HG03280 (cell line): ENCODE results near the gene WASHC3.
"Not testable (repeated sequence)": the region's sequence is repeated elsewhere in the genome, so short reads cannot be mapped to it uniquely, and the experiment has no call there.

Experiments
- ATAC-seq: cut with Tn5 transposase; IDR thresholded peaks from one replicate; pipeline ENCODE4 v1.9.1; 2021; ENCODE audit warnings: mild to moderate bottlenecking, moderate library complexity; ENCODE audit not compliant: unreplicated experiment

Gene WASHC3, protein sequence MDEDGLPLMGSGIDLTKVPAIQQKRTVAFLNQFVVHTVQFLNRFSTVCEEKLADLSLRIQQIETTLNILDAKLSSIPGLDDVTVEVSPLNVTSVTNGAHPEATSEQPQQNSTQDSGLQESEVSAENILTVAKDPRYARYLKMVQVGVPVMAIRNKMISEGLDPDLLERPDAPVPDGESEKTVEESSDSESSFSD

DNA sequence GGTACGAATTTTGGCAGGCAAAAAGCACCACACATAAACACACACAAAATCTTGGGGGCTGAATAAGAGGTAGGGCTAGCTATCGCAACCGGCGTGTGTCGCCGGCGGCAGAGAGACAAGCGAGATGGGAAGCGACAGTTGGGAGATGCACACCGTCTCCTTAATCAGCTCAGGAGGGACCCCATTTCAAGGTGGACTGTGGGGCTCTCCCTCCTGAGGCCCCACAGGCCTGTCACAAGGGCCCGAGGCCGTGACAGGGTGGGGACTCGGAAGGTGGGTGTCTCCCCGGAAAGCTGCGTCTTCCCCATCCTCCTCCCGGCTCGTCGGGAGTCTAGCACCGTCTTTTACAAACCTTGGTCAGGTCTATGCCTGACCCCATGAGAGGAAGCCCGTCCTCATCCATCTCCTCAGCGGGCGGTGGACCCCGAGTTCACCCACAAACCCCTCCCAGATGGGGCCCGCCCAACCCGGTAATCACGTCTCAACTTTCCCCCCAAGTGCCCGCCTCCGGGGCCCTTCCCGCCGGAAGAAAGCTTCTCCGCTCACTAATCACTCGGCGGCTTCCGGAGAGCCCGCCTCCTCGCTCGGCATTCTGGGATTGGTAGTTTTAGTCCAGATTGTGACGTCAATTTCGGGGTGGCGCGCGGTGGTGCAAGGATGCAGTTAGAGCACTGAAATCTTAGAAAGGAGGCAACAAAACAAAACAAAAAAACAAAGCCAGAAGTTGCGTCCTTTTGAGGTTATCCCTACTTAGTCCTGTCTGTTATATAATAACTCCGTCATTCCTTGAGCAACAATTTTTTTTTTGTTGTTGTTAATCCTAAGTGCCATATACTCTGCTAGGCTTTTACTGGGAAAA is at the start of gene WASHC3:
TSS of gene WASHC3 (minus strand) at position 432 of the 859 bp plus-strand sequence. CDS start at position 403, 29 bp downstream.
- peak; percentile 92 for ATAC-seq

DNA sequence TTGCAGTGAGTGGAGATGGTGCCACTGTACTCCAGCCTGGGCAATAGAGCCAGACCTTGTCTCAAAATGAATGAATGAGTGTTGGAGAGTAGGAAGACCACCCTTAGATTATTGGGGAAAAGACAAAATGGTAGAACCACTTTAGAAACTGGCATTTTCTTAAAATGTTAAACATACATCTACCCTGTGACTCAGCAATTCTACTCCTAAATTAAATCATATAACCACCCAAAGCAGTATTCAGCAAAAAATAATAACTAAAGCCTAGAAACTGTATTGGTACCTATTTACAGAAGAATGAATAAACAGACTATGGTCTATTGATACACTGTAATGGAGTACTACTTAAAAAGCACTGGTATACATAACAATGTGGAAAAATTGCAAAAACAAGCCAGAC is 49.0 kb upstream of the WASHC3 start:
- ATAC-seq: no peak

DNA sequence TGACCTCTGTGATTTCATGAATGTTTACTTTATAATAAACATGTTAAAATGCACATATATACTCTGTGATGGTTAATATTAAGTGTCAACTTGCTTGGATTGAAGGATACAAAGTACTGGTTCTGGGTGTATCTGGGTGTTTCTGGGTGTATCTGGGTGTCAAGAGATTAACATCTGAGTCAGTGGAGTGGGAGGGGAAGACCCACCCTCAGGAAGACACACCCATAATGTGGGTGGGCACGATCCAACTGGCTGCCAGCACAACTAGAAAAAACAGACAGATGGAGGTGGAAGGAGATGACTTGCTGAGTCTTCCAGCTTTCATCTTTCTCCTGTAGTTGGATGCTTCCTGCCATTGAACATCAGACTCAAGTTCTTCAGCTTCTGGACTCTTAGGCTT is 46.2 kb upstream of the WASHC3 start:
- ATAC-seq: no peak

DNA sequence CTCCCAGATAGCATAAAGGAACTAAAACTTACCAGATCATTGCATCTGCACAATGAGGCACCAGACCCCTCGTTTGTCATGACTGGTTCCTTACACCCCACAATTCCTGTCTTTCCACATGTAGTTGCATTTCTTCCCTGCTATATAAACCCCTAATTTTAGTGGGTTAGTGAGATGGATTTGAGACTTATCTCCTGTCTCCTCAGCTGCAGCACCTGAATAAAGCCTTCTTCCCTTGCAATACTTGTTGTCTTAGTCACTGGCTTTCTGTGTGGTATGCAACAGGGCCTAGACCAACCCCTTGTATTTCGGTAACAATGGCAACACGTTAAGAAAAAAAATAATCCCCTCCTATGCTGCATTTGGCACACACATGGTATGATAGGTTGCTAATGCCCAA is 45.1 kb upstream of the WASHC3 start:
- no peak for ATAC-seq

DNA sequence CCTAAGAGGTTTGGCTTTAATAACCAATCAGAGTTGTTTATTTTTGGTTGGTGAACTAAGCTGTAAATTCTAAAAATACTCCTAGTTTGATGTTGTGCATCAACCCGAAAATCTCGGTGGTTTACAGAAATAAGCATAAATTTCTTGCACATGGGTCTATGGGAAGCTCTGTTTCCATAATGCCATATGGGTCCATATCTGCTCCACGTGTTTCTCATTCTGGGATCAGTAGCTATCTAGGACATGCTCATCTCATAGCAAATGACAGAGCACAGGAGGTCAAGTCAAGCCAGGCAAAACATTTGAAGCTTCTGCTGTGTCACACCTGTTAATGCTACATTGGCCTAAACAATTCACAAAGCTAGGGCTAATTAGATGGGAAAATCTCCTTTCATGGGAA is 35.1 kb upstream of the WASHC3 start:
- ATAC-seq: no peak

DNA sequence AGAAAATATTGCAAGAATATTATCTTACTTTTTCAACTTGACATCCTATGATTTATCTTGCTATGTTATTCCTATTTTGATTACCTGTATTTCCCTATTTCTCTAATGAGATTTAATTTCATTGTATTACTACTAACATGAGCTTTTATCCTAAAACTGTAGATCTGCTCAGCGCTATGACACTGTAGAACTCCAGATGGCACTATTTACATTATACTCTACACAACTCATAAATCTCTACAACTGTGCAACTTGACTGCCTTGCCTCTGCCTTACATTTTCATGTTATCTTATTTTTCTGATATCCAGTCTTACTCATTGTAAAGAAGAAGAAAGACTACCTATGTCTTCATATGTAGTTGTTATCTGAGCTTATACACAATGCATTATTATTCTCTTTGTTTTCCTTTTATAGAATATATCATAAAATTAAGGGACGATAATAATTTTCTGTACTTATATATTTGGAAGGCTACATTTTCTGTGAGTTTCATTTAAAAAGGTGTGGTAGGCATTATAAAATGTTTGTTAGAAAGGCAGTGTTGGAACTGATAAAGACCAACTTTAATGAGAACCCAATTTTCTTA is 34.0 kb upstream of the WASHC3 start:
- ATAC-seq: no peak

DNA sequence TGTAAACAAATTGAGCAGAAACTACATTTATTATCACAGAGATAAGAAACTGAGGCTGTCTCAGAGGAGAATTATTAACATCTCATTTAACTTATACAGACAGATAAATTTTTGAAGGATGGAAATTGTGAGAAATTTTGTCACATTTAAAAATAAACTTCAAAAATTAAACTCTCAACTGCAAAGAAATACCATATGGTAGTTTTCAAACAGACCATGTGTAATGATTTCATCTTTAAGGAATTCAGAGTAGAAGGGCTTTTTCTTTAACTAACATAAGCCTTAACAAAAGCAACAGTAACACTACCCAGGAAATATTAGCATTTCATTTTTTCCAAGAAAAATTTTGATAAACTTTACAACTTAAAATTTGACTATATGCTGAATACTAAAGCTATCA is 31.5 kb upstream of the WASHC3 start:
- no peak for ATAC-seq

DNA sequence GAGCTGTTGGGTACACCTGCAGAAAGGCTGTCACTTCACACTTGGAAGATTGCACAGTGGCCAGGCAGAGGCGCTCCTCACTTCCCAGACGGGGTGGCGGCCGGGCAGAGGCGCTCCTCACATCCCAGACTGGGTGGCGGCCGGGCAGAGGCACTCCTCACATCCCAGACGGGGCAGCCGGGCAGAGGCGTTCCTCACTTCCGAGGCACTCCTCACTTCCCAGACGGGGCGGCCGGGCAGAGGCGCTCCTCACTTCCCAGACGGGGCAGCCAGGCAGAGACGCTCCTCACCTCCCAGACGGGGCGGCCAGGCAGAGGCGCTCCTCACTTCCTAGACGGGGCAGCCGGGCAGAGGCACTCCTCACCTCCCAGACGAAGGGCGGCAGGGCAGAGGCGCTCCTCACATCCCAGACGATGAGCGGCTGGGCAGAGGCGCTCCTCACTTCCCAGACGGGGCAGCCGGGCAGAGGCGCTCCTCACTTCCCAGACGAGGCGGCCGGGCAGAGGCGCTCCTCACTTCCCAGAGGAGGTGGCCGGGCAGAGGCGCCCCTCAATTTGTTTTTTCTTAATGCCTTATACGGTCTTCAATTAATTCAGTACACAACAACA is 27.5 kb upstream of the WASHC3 start:
- not testable (repeated sequence) for ATAC-seq

DNA sequence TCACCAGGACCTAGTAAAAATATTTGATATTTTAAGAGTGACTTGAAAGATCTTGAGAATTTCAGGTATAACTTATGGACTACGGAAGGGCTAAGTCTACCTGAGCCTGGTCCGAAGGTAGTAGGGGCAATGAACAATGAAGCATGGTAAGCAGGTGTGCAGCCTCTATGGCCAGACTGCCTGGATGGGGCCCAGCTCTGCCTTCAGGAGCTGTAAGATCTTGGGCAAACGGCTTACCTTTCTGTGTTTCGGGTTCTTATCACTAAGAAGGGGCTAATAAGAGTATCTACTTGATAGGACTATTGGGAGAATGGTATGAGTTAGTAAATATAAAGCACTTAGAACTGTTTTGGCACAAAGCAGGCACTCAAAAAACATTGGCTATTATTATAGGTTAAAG is 19.1 kb upstream of the WASHC3 start:
- no peak for ATAC-seq

DNA sequence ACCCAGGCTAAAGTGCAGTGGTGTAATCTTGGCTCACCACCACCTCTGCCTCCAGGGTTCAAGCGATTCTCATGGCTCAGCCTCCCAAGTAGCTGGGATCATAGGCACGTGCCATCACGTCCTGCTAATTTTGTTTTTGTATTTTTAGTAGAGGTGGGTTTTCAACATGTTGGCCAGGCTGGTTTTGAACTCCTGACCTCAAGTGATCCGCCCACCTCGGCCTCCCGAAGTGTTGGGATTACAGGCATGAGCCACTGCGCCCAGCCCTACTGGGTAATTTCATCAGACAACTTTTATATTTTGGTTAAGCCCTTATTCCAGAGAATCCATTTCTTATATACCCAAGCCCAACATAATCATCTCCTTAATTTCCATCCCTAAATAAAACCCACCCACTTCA is 10.3 kb upstream of the WASHC3 start:
- not testable (repeated sequence) for ATAC-seq

DNA sequence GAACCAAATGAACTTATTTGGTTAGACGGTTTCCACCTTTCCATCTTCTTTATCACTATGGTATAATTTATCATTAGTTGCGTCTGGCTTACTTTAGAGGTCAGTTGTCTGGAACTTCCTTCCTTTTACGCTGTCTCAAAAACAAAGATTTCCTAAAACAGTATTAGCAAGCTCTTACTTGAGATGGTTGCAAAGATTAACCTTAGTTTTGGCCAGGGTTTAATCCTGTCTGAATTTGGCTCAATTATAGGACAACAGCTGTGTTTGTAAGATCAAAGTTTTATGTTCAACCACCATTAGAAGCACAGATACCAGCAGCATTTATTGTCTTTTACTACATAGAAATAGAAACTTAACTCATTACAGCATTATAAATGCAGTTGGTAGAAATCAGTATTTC is 7.9 kb upstream of the WASHC3 start:
- no peak for ATAC-seq

DNA sequence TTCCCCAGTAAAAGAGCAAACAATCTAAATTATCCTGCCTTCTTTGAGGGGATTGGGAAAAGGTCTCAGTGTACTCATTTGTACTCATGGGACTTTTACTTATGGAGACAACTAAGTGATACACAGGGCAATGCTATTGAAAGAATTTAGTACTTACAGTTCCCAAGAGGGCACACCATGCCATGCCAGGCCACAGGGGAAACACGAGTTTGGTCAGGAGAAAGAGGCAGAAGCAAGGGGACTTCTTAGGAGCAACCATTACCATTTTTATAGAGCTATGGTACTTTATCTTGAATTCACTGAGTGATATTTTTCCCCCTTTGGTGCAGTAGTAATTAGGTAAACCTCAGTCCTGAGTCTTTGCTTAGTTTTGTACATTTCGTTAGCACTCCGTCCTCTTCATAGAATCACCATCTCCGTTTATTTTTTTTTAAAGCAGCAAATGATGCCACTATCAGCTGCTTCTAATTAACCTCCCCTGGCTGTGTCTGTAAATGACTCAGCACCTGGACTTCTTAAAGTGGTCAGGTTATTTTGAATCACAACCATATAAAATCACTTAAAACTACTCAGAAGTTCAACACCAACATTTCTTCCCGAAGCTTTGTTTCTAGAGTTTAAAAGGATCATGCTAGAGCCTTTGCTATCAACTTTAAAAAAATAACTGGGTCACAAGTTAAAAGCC is 5.9 kb upstream of the WASHC3 start:
- ATAC-seq: no peak

DNA sequence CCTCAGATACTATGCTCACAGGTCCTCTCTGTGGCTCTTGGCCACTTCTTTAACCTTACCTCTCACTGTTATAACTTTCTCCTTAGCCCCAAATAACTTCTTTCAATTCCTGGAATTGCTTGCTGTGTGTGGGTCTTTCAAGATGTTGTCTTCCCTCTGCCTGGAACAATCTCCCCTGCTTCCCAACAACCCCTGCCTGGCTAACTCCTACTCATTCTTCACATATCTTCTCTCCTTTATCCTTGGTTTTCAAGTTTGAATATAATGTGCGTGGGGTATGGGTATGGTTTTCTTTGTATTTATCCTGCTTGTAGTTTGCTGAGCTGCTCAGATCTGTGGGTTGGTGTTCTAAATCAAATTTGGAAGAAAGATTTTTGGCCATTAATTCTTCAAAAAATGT is 2.7 kb upstream of the WASHC3 start:
- no peak for ATAC-seq

DNA sequence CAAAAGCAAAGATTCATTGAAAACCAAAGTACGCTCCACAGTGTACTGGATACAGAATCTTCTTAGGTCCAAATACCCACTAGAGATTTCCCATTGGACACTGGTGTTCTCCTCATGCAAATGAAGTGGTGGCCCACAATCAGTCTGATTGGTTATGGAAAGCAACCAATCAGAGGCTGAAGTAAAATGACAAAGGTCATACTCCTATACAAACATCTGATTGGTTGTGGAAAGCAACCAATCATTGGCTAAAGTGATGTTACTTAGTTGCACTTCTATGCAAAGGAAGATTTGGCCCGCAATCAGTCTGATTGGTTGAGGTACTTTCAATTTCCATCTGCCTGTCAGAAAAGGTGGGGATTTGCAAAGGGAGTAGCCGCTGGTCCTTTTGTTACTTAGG is 1.3 kb upstream of the WASHC3 start:
- ATAC-seq: no peak

DNA sequence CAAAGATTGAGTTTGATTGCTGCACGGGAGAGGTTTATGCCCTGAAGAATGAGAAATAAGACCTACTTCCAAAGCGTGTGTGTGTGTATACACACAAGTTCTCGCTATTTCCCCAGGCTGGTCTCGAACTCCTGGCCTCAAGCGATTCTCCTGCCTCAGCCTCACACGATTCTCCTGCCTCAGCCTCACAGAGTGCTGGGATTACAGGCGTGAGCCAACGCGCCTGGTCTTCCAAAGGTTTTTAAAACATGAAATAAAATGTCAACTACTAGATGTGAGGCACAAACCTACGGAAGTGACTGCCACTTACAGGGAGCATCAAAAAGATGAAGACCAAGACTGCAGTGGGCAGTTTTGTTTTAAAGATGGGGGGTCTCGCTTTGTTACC is 622 bp upstream of the WASHC3 start:
- no peak for ATAC-seq

DNA sequence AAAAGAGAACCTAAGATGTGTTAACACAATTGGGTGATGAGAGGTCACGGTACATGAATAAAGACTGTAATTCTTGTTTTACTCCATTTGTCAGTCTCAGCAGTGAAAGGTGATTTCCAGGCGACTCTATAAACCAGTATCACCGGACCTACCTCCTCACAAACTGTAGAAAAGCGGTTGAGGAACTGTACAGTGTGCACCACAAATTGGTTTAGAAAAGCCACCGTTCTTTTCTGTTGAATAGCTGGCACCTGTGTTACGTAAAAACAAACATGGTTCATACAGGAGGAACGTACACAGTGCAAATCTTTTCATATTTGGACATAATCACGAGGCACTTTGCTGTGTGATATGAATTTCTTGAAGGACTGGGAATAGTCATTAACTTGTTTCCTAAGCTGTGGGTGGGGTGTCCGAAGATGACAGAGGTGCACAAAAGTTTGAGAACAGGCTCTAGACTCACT is 663 bp downstream of the WASHC3 start:
- ATAC-seq: peak; percentile 41

DNA sequence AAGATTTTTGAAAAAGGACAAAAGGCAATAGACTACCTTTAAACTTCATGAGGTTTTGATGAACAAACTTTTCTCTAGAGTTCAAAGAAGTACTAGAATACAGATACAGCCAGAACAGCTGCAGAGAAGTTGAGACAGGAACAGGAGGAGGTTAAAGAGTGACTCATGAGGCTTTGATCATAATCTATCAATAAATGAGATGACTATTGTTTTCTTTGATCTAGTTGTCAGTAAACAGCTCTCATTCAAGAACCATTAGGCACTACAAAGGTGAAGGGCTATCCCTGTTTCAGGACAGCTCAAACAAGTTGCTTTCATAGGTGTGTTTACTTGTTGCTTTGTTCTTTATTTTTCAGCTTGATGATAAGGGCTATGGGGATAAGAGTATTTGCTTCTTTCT is 2.4 kb downstream of the WASHC3 start:
- no peak for ATAC-seq

DNA sequence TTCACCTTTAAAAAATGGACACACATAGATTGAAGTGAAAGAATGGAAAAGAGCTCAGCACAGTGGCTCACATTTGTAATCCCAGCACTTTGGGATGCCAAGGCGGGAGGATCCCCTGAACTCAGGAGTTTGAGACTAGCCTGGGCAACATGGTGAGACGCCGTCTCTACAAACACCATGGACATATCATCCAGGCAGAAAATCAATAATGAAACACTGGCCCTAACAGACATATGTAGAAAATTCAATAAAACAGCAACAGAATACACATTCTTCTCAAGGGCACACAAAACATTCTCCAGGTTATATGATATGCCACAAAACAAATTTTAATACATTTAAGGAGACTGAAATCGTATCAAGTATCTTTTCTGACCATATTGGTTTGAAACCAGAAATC is 7.4 kb downstream of the WASHC3 start:
- ATAC-seq: no peak

DNA sequence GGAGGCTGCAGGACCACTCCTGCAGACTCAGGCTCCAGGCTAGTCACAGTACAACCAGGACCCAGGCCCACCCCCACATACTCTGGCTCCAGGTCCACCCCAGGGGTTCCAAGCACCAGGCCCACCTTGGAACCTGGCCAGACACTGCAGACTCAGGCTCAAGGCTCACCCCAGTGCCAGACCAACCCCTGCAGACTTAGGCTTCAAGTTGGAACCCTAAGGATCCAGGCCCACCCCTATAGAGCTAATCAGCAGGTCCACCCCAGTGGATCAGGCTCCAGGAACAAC is 8.8 kb downstream of the WASHC3 start:
- no peak for ATAC-seq

DNA sequence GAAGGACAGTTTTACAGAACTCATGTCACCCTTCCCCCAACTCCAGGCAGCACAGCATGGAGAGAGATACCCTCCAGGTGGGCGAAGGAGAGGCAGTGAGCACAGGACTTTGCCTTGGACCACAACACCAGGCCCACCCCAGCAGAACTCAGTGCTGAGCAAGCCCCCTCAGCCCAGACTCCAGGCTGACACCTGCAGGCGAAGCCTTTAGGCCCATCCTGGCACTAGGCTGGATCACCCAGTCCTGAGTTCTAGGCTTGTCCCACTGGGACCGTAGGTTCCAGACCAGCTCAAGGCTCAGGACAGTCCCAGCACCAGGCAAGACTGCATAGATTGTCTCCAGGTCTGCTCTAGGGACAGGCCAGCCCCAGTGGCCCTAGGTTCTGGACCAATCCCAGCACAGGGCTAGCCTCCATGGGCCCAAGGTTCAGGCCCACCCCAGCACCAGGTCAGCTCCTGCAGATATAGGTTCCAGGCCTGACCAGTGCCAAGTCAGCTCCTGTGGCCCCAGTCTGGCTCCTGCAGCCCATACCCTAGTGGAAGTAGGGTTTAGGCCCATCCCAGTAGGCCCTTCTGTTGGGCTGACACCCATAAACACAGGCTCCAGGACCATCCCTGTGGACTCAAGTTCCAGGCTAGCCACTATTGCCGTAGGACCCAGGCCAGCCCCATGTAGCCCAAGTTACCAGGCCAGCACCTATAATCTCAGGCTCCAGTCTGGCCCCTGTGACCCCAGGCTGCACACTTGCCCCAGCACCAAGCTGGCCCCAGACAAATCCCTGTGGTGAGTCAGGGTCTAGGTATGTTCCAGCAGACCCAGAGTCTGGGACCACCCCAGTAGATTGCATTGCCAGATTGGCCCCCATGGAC is 9.4 kb downstream of the WASHC3 start:
- no peak for ATAC-seq
